Activated T-helper 17 cell treated with anti-CD3 and anti-CD28 coated beads, Interleukin-2, amount 50 U/mL, for 72 hours (primary cell): ENCODE results near the gene SPRR5. TPM values are rescaled to one million over a fixed set of nuclear protein-coding genes. Genes with fewer than 3 reads are reported as not detected.

Experiments
- ATAC-seq: fragments of 150-1000 bp; cut with Tn5 transposase; replicated peaks from 2 replicates; pipeline ENCODE4 v1.10.0; 2021; ENCODE audit warnings: mild to moderate bottlenecking, moderate library complexity
- H3K27ac Mint-ChIP-seq: one replicate; pipeline ENCODE4 v1.8.0; 2022; ENCODE audit warnings: mixed read lengths
- H3K27me3 Mint-ChIP-seq: one replicate; pipeline ENCODE4 v1.8.0; 2022; ENCODE audit warnings: mixed read lengths
- H3K36me3 Mint-ChIP-seq: one replicate; pipeline ENCODE4 v1.8.0; 2022; ENCODE audit warnings: low read depth, mild to moderate bottlenecking, mixed read lengths
- H3K4me1 Mint-ChIP-seq: one replicate; pipeline ENCODE4 v1.8.0; 2022; ENCODE audit warnings: mixed read lengths
- H3K4me3 Mint-ChIP-seq: one replicate; pipeline ENCODE4 v1.8.0; 2022; ENCODE audit warnings: mild to moderate bottlenecking, mixed read lengths
- H3K9me3 Mint-ChIP-seq: one replicate; pipeline ENCODE4 v1.8.0; 2022; ENCODE audit warnings: mixed read lengths
- total RNA-seq, 2 donors: library from RNA; stranded (reverse); gene quantifications; one replicate each; pipeline ENCODE4 v1.2.3, GENCODE V29; 2022

The SPRR5 gene
- total RNA-seq, 2 donors from 2014 or later: not detected

DNA sequence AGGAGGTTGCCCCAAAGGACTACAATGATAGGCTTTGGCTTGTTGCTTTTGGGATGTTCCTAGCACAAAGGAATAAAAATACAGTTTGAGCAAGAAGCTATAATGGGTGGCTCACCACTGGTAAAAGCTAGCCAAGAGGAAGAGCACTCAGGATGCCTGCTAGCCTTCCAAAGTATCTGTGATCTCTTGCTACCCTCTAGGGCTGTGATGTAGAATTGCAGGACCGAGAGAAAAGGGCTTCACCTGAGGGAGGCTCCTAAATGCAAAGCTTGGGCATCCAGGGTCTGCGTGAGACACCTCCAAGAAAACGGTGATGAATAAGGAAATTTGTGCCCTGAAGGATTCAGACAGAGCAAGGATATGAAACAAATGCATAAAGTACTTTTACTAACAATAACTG, 20.9 kb upstream of the SPRR5 start:
- Mint-ChIP-seq H3K36me3 (no peaks in the 10 kb centered on the region), H3K4me3 (no peak overlapping the region), H3K9me3 (peaks cover 4% of the 10 kb centered on the region), H3K27me3 (peaks cover 35% of the 10 kb centered on the region), H3K27ac (no peak overlapping the region), H3K4me1 (no peaks in the 10 kb centered on the region)
- ATAC-seq: no peak

DNA sequence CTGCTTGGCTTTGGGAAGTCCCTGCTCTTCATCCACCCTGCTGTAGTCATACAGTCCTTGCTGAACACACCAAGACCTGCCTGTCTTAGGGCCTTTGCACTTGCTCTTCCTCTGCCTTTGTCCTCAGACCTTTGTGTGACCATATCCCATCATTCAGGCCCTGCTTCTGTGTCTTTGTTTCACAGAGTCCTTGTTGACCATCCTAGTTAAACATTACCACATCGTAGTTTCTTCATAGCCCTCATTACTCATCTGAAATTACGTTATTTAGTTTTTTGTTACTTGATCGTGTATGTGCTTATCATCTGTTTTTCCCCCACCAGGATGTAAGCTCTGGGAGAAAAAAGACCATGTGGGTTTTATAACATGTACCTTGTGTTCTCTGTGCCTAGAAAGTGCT, 18.3 kb upstream of the SPRR5 start:
- H3K36me3 Mint-ChIP-seq: no peaks in the 10 kb centered on the region
- H3K4me3 Mint-ChIP-seq: no peak overlapping the region
- no peaks in the 10 kb centered on the region for H3K4me1 Mint-ChIP-seq
- H3K27me3 Mint-ChIP-seq: peaks cover 24% of the 10 kb centered on the region
- no peak overlapping the region for H3K27ac Mint-ChIP-seq
- ATAC-seq: no peak
- peaks cover 4% of the 10 kb centered on the region for H3K9me3 Mint-ChIP-seq

DNA sequence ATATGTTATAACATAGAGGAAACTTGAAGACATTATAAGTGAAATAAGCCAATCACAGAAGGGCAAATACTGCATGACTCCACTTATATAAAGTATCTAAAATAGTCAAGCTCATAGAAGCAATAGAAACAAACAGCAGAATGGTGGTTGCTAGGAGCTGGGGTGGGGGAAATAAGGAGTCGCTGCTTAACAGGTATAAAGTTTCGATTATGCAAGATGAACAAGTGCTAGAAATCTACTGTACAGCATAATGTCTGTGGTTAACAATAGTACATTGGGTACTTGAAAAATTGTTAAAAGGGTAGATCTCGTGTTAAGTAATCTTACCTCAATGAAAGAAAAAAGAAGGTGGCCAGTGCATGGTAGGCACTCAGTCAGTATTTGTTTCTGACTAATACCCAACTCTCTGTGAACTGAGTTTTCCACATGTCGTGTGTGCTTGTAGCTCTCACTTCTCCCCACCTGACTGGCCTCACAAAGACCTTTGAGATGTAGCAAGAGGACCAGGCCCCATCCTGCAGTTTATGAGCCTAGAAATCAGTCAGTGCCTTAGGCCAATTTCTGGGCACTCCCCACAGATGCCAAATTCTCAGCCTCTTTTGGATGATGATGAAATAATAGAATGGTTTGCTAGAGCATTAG, 14.7 kb upstream of the SPRR5 start:
- Mint-ChIP-seq H3K4me3 (no peak overlapping the region), H3K4me1 (no peaks in the 10 kb centered on the region), H3K36me3 (no peaks in the 10 kb centered on the region), H3K27me3 (peaks cover 24% of the 10 kb centered on the region), H3K27ac (no peak overlapping the region), H3K9me3 (peaks cover 4% of the 10 kb centered on the region)
- ATAC-seq: no peak

DNA sequence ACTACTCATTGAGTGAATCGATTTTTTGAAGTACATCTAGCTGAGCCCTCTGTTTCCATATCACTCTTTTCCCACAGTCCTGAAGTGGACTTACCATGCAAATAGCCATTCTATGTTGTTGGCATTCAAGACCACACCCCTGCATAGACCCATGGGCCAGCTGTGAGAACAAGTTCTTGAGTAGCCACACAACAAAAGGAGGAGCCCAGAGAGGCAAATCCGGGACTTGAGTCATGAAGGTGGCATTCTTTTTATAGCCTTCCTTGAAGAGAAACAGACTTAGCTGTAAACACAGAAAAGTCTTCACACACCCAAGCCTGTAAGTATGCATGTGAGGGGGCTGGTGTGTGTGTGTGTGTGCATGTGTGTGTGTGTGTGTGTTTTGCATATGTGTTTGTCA, 13.8 kb upstream of the SPRR5 start:
- ATAC-seq: no peak
- no peaks in the 10 kb centered on the region for H3K4me1 Mint-ChIP-seq
- peaks cover 24% of the 10 kb centered on the region for H3K27me3 Mint-ChIP-seq
- peaks cover 4% of the 10 kb centered on the region for H3K9me3 Mint-ChIP-seq
- H3K27ac Mint-ChIP-seq: no peak overlapping the region
- no peaks in the 10 kb centered on the region for H3K36me3 Mint-ChIP-seq
- no peak overlapping the region for H3K4me3 Mint-ChIP-seq

DNA sequence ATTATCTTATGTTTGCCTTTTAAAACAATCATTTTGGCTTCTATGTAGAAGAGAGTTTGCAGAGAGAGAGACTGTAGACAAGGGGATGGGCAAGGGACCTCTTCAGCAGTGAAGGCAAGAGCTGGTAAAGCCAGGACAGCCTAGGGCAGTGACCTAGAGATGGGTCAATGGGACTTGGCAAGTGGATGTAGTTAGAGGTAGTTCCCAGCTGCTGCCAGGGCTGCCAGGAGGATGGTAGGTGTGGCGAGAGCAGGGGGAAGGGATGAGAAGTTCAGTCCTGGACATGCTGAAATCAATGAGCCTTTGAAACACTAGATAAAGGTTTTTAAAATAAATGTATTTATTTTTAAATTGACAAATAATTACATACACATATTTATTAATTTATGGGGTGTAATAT, 6.4 kb upstream of the SPRR5 start:
- Mint-ChIP-seq H3K36me3 (no peaks in the 10 kb centered on the region), H3K4me1 (no peaks in the 10 kb centered on the region), H3K27me3 (peaks cover 14% of the 10 kb centered on the region), H3K9me3 (no peaks in the 10 kb centered on the region), H3K27ac (no peak overlapping the region), H3K4me3 (no peak overlapping the region)
- ATAC-seq: no peak

DNA sequence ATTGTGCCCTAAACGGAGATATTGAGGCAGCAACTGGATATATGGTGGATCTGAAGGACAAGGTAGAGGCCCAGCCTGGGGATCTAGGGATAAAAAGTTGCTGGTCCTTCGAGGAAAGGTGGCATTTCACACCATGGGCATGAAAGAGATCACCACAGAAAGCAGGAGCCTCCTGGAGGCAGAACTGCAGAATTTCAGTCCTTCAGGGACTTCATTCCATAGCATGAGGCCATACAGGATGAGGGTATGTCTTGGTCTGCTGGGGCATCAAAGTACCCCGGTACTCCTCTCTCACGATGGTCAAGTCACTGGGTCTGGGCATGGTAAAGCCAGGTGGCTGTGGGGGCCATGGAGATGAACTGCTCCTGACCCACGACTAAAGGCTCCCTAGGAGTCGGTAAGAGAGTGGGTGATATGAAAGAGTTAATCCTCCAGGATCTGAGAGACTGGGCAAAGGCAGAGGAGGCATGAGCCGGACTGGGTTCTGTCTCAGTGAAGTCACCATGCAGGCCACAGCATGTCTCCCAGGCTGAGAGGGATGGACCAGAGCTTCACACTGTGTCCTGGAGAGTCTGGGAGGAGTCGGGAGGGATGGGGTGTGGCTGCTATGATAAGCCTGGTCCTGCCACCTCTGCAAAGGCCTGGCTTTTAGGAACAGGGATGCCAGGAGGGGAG, 5.8 kb upstream of the SPRR5 start:
- ATAC-seq: no peak
- Mint-ChIP-seq H3K27ac (no peak overlapping the region), H3K36me3 (no peaks in the 10 kb centered on the region), H3K4me1 (no peaks in the 10 kb centered on the region), H3K27me3 (peaks cover 14% of the 10 kb centered on the region), H3K9me3 (no peaks in the 10 kb centered on the region), H3K4me3 (no peak overlapping the region)

DNA sequence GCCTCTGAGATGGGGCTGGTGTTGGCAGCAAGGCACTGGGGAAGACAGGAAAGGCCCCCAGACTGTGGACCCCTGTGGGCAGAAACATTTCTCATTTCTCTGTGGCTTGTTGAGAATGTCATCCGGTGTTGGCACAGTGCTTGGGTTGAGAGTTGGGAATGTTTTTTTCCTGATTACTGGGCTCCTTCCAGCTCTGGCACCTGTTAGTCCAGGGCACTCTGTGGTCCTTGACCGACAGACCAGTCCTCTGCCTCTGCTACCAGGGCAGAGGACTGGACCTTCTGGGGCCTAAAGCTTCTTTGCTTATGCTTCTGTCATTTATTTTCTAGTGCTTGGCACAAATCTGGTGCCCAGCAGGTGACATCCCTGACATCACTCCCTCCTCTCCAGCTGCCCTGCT, 4.8 kb upstream of the SPRR5 start:
- no peaks in the 10 kb centered on the region for H3K4me1 Mint-ChIP-seq
- H3K4me3 Mint-ChIP-seq: no peak overlapping the region
- no peak overlapping the region for H3K27ac Mint-ChIP-seq
- peaks cover 17% of the 10 kb centered on the region for H3K27me3 Mint-ChIP-seq
- no peak for ATAC-seq
- H3K9me3 Mint-ChIP-seq: no peaks in the 10 kb centered on the region
- H3K36me3 Mint-ChIP-seq: no peaks in the 10 kb centered on the region

DNA sequence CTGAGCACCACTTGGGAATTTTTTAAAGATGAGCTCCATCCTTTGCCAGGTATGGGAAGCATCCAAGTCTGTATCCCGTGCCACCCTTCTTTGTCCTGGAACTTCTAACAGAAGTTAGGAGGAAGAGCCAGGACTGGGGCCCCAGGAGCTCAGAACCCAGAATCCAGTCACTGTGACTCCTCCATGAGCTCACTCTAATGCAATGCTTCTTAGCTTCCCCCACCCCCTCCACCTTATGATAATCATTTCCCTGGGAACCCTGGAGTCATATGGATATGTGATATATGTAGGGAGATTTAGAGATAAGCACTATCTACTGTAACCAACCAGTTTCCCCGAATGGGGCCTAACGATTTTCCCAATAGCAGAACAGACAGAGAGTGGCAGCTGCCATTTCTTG, 758 bp upstream of the SPRR5 start:
- no peaks in the 10 kb centered on the region for H3K9me3 Mint-ChIP-seq
- no peaks in the 10 kb centered on the region for H3K36me3 Mint-ChIP-seq
- ATAC-seq: no peak
- H3K27ac Mint-ChIP-seq: no peak overlapping the region
- peaks cover 26% of the 10 kb centered on the region for H3K27me3 Mint-ChIP-seq
- H3K4me1 Mint-ChIP-seq: no peaks in the 10 kb centered on the region
- no peak overlapping the region for H3K4me3 Mint-ChIP-seq

DNA sequence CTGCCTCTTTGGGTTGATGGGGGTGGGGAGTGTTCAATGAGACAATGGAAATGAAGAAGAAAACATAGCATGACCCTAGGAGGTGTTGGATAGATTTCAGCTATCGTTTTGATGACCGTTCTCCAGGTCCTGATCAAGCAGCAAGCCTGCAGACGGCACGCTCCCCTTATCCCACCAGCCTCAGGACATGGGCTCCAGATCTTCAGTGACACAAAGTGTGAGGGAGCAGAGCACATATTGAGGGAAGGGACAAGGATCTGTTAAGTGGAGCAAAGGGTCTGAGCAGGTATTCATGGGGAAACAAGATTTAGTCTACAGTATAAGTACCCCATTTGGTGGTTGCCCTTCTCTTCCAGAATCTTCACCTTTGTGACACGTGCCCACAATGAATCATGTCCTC, 4.7 kb downstream of the SPRR5 start:
- H3K4me1 Mint-ChIP-seq: no peaks in the 10 kb centered on the region
- no peak overlapping the region for H3K4me3 Mint-ChIP-seq
- H3K27ac Mint-ChIP-seq: no peak overlapping the region
- H3K27me3 Mint-ChIP-seq: peaks cover 31% of the 10 kb centered on the region
- no peaks in the 10 kb centered on the region for H3K36me3 Mint-ChIP-seq
- no peaks in the 10 kb centered on the region for H3K9me3 Mint-ChIP-seq
- ATAC-seq: no peak

DNA sequence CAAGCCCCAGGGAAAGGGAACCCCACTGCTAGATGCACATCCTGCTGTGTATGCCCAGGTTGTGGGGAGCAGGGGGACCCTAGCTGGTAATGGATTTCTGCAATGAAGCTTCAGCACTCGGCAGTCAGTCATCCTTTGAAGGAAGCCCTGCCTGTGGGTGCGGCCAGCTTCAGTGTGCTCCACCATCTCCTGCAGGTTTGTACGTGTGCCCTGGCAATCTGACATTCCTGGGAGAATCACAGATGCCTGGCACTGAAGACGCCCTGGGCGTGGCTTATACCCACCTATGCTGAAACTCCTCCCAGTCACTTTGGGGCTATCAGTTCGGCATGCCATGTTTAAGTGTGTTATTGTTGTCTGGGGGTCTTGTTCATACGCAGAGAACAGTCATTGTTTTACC, 6.8 kb downstream of the SPRR5 start:
- H3K27ac Mint-ChIP-seq: no peak overlapping the region
- H3K27me3 Mint-ChIP-seq: peaks cover 24% of the 10 kb centered on the region
- H3K9me3 Mint-ChIP-seq: no peaks in the 10 kb centered on the region
- no peaks in the 10 kb centered on the region for H3K36me3 Mint-ChIP-seq
- no peak for ATAC-seq
- no peaks in the 10 kb centered on the region for H3K4me1 Mint-ChIP-seq
- no peak overlapping the region for H3K4me3 Mint-ChIP-seq

DNA sequence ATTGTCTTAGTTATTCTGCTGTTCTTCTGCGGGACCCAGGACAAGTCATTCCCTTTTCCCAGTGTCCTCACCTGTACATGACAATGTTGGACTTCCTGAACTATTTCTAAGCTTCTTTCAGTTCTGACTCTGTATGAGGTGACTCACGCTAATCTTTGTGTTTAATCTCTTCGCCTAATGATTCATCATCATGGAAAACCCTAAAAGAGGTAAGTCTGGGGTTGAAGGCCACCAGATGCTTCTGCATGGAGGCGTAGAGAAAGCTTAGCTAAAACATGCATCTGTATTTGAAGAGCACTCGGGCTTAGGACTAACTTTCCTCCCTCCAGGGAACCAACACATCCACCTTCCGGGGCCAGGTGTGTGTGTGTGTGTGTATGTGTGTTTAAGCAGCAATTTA, 7.4 kb downstream of the SPRR5 start:
- Mint-ChIP-seq H3K36me3 (no peaks in the 10 kb centered on the region), H3K27ac (no peak overlapping the region)

DNA sequence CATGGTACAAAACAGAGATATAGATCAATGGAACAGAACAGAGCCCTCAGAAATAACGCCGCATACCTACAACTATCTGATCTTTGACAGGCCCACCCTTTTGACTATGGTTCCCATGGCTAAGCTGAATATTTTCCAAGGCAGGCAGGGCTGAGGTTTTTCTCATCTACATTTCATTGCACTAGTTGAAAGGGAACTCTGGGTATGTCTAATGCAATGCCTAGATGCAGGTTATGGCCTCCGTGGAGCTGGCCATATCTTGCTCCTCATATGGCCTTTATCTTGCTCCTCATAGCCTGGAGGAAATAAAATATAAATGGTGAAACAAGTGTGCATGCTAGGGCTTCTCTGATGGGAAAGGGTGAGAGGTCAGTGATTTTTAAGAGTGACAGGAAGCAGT, 10.6 kb downstream of the SPRR5 start:
- Mint-ChIP-seq H3K4me1 (no peaks in the 10 kb centered on the region), H3K4me3 (no peak overlapping the region), H3K9me3 (no peaks in the 10 kb centered on the region), H3K27me3 (peaks cover 12% of the 10 kb centered on the region), H3K27ac (no peak overlapping the region), H3K36me3 (no peaks in the 10 kb centered on the region)
- ATAC-seq: no peak

More for the DNA sequence above, 7.4 kb downstream of the SPRR5 start:
- Mint-ChIP-seq H3K27me3 (peaks cover 24% of the 10 kb centered on the region), H3K4me3 (no peak overlapping the region), H3K9me3 (no peaks in the 10 kb centered on the region), H3K4me1 (no peaks in the 10 kb centered on the region)
- ATAC-seq: no peak

DNA sequence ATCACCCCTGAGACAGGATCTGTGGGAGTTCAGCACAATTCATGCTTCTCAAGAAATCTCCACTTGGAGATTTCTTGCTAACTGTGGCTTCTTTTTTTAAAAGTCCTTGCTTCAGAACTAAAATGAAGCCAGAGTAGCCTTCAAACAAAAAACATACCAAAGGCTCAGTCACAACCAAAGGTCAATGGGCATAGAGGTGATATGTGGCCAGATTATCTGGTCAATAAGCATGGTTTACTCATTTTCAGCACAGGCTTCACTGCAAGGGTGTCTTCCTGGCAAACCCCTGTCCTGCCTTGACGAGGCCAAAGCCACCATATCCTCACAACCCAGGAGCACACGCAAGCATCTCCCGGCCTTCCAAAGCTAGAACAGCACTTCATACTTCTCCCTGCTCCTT, 12.3 kb downstream of the SPRR5 start:
- H3K27me3 Mint-ChIP-seq: peaks cover 13% of the 10 kb centered on the region
- no peak for ATAC-seq
- H3K27ac Mint-ChIP-seq: no peak overlapping the region
- H3K4me1 Mint-ChIP-seq: no peaks in the 10 kb centered on the region
- no peak overlapping the region for H3K4me3 Mint-ChIP-seq
- no peaks in the 10 kb centered on the region for H3K36me3 Mint-ChIP-seq
- H3K9me3 Mint-ChIP-seq: no peaks in the 10 kb centered on the region

DNA sequence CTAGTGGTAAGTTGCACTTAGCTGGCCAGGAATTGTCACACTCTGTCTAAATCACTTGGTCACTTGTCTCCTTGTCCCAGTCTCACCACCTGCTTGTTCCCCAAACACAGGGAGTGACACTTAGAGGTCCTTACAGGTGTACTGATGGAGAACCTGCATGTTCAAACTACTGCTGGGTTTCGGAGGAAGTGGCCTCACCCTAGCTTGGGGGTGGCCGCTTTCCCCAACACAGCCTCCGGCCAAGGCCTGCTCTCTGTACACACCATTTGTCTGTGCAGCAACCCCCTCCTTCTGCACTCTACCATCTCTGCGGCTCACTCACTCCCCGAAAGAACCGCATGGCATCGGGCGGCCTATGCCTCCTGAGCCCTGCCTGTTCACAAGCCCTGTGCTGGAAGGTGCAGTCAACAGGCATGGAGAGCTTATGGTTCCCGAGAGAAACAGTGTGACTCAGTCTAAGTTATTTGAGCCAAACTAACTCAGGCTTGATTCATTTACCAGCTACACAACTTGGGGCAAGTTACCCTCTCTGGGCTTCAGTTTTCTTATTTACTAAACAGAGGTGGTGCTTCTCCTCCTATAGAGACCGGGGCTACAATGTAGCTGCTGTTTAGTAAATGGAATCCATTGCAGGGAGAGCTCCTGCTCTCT, 12.9 kb downstream of the SPRR5 start:
- H3K27me3 Mint-ChIP-seq: peaks cover 13% of the 10 kb centered on the region
- no peak overlapping the region for H3K4me3 Mint-ChIP-seq
- H3K9me3 Mint-ChIP-seq: no peaks in the 10 kb centered on the region
- H3K4me1 Mint-ChIP-seq: no peaks in the 10 kb centered on the region
- no peak for ATAC-seq
- no peak overlapping the region for H3K27ac Mint-ChIP-seq
- no peaks in the 10 kb centered on the region for H3K36me3 Mint-ChIP-seq

DNA sequence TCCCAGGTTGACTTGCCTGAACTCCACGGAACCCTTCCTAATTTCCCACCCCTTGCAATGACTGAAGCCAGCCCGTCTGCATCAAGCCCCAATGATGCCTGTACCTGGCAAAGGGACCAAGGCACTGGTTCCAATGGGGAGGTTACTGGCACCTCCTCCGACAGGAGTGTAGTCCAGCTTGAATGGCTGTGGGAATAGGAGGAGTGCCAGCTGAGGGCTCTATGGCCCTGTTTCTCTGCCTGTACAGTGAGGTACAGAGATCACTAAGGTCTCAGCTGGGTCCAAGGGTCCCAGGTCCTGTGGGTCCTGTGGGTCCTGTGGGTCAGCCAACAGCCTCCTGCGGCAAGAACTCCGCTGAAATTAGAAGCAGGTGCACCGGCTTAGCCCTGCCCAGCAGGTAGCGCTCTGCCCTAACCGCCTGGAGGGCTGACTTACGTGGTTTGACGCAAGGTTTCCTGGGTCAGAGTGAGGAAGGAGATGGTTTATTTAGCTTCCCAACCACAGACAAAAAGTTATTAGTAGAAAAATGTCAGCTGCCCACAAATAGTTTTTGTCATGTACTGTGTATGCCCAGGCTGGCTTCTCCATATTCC, 13.5 kb downstream of the SPRR5 start:
- no peaks in the 10 kb centered on the region for H3K36me3 Mint-ChIP-seq
- peaks cover 20% of the 10 kb centered on the region for H3K27me3 Mint-ChIP-seq
- ATAC-seq: no peak
- no peaks in the 10 kb centered on the region for H3K9me3 Mint-ChIP-seq
- no peak overlapping the region for H3K4me3 Mint-ChIP-seq
- H3K4me1 Mint-ChIP-seq: no peaks in the 10 kb centered on the region
- H3K27ac Mint-ChIP-seq: no peak overlapping the region
